GM23248 (cell line): ENCODE data around the gene NOXO1.

ENCODE experiments used
- EZH2 ChIP-seq: fragments of 200-600 bp; sonication (generic); IDR thresholded peaks from 2 replicates; pipeline ENCODE4 v1.6.1; 2018; ENCODE audit warnings: antibody characterized with exemption, mild to moderate bottlenecking; ENCODE audit not compliant: insufficient read depth, poor library complexity, severe bottlenecking
- EZH2phosphoT487 ChIP-seq: fragments of 200-600 bp; sonication (generic); IDR thresholded peaks from 2 replicates; pipeline ENCODE4 v1.6.1; 2018; ENCODE audit warnings: antibody characterized with exemption, moderate library complexity, mild to moderate bottlenecking, low read depth; ENCODE audit not compliant: insufficient read depth

- TF ChIP-seq EZH2 (no peak), EZH2phosphoT487 (no peak)
Measured at GRCh38 chr16:2027024-2028010, 46.0 kb upstream of the NOXO1 start.
